ENCODE measurements around the gene KIAA1328.
"Not testable (repeated sequence)": the region's sequence is repeated elsewhere in the genome, so short reads cannot be mapped to it uniquely, and the experiment has no call there.

The KIAA1328 gene

DNA sequence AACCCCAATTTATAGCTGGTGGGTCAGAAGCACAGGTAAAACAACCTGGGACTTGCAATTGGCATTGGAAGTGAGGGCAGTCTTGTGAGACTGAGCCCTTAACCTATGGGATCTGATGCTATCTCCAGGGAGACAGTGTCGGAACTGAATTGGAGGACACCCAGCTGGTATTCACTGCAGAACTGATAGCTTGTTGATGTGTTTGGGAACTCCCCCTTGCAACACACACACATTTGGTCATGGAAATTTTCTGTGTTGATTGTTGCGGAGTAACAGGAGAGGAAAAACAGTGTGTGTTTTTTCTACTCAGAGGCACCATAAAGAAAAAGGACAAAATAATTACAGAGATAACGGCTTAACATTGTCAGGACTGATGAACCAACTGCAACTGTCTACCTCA is 16.2 kb upstream of the KIAA1328 start:
- TF ChIP-seq, protein P1, sequence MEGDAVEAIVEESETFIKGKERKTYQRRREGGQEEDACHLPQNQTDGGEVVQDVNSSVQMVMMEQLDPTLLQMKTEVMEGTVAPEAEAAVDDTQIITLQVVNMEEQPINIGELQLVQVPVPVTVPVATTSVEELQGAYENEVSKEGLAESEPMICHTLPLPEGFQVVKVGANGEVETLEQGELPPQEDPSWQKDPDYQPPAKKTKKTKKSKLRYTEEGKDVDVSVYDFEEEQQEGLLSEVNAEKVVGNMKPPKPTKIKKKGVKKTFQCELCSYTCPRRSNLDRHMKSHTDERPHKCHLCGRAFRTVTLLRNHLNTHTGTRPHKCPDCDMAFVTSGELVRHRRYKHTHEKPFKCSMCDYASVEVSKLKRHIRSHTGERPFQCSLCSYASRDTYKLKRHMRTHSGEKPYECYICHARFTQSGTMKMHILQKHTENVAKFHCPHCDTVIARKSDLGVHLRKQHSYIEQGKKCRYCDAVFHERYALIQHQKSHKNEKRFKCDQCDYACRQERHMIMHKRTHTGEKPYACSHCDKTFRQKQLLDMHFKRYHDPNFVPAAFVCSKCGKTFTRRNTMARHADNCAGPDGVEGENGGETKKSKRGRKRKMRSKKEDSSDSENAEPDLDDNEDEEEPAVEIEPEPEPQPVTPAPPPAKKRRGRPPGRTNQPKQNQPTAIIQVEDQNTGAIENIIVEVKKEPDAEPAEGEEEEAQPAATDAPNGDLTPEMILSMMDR (IDR thresholded peaks at IDR 0.05; ENCODE audit: low read depth, low read length, missing control alignments) = no peak
- H3K4me3 ChIP-seq (replicated peaks; ENCODE audit: low read depth, low read length) = no peak overlapping the region
- no peak for DNase-seq (ENCODE audit: extremely low read depth, low read depth)

DNA sequence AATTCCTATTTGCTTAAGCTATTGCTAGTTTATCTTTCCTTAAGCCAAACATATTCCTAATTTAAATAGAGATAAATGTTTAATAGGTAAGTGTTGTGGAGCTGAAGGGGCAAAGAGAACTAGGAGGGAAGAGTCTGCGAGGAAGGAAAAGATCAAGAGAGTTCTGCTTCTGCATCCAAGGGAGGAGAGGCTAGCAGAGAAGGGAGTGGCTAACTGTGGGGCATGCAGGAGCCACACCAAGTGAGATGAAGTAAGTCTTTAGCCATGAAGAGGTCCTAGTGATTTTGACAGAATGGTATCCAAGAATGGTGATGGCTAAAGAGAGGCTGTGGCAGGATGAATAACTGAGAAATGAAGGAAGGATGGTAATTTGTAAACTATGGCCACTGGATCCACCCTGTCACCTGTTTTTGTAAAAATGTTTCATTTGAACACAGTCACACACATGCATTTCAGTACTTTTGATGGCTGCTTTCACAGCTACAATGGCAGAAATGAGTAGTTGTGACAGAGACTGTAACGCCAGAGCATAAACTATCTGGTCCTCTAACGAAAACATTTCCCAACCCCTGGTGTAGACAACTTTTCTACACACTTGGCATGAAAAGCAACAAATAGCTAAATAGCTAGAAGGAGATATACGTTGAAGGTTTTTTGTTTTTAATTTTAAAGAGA is 15.7 kb upstream of the KIAA1328 start:
- no peak overlapping the region for H3K4me3 ChIP-seq (replicated peaks; ENCODE audit: low read depth, low read length)
- no peak for DNase-seq (ENCODE audit: extremely low read depth, low read depth)
- TF ChIP-seq, protein P1 (IDR thresholded peaks at IDR 0.05; ENCODE audit: low read depth, low read length, missing control alignments) = no peak

DNA sequence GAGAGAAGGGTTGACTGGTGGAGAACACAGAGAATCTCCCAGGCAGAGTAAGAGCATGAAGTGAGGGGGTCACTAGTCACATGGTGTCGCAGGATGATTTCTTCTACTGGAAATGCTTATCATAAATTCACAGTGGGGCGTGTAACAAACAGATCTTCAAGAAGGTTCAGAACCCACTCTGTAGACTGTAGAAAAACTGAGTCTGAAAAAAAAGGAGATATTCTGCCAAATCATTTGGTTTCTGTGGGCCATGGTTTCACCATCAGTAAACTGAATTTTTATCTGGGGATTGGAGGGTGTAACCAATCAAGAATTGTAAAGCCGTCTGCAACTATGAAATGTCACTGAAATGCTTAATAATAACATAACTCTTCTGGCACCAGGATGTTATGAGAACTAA is 15.1 kb upstream of the KIAA1328 start:
- no peak for DNase-seq (ENCODE audit: extremely low read depth, low read depth)

DNA sequence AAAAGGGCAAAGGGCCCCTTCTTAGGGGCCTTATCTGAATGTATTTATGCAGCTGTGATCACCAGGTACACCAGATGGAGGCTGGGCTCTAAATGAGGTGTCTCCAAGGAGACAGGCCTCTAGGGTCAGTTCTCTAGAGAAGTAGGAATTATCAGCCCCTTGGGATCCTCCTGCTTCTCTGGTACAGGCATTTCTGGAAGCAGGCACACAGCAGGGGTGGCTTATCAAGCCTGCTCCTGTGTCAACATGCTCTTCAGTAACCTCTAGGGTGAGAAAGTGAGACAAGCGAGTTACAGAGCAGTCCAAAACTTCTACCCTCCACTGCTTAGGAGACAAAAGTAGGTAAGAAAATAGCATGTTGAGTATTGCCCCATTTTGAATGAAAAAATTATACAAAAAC is 13.9 kb upstream of the KIAA1328 start:
- TF ChIP-seq, protein P1 (IDR thresholded peaks at IDR 0.05; ENCODE audit: low read depth, low read length, missing control alignments) = no peak
- no peak for DNase-seq (ENCODE audit: extremely low read depth, low read depth)

More for the DNA sequence above, 15.1 kb upstream of the KIAA1328 start:
- TF ChIP-seq, protein P1 (IDR thresholded peaks at IDR 0.05; ENCODE audit: low read depth, low read length, missing control alignments) = no peak
- H3K4me3 ChIP-seq (replicated peaks; ENCODE audit: low read depth, low read length) = no peak overlapping the region

DNA sequence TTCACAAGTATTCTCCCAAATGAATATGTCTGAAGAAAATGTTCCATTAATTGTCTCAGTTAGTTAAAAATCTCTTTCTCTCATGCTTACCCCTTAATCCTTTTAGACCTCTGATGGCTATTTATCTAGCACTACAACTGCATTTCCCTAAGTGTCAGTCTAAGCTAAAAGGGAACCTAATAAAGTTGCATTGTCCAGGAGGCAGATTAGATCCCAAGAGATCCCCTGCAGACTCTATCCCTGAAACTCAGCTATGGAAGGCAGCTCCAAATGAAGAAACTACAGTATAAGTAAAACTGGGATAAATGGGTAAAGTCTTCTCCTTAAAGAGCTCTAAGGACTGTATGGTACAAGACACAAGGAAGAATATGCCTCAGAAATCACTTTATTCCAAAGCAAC is 12.8 kb upstream of the KIAA1328 start:
- not testable (repeated sequence) for H3K4me3 ChIP-seq (replicated peaks; ENCODE audit: low read depth, low read length); DNase-seq (ENCODE audit: extremely low read depth, low read depth)

More for the DNA sequence above, 13.9 kb upstream of the KIAA1328 start:
- H3K4me3 ChIP-seq (replicated peaks; ENCODE audit: low read depth, low read length) = no peak overlapping the region

DNA sequence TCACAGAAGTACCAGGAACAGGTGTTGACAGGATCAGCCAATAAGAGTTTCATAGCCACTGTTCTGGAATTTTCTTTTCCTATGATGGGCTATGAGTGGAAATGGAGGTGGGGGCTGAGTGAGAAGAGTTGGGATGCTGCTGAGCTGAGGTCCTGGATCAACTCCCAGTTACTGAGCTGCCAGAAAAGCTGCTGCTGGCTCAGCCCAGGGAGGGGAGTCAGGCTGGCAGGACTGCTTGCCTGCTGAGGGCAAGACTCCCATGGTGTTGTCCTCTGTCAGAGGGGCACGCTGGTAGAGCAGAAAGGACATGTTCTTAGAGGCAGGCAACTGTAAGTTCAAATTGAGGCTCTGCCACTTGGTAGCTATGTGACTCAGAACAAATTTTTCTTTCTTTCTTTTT is 11.9 kb upstream of the KIAA1328 start:
- no peak for DNase-seq (ENCODE audit: extremely low read depth, low read depth)
- H3K4me3 ChIP-seq (replicated peaks; ENCODE audit: low read depth, low read length) = no peak overlapping the region
- TF ChIP-seq, protein P1 (IDR thresholded peaks at IDR 0.05; ENCODE audit: low read depth, low read length, missing control alignments) = no peak

DNA sequence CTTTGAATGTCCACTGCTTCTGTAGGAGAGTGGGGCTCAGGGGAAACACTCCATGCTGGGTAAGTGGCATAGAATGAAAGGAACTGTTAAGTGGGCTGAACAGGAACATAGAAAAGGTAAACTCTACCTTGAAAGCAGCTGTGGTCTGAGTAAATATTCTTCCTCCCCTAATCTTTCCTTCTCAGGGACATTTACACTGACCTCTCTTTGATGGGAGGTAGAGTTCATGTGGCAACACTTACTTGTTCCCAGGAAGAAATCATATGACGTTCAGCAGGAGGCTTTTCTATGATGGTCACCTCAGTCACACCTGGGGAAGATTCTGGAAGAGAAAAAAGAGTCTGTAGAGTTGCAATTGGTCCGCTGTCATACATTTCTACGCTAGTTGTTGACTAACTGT is 10.3 kb upstream of the KIAA1328 start:
- no peak for DNase-seq (ENCODE audit: extremely low read depth, low read depth)
- TF ChIP-seq, protein P1 (IDR thresholded peaks at IDR 0.05; ENCODE audit: low read depth, low read length, missing control alignments) = no peak
- no peak overlapping the region for H3K4me3 ChIP-seq (replicated peaks; ENCODE audit: low read depth, low read length)

All from HFF-Myc (cell line).